ENCODE measurements around the gene ANKRD55.
"Not testable (repeated sequence)": the region's sequence is repeated elsewhere in the genome, so short reads cannot be mapped to it uniquely, and the experiment has no call there.

ANKRD55 gene

DNA sequence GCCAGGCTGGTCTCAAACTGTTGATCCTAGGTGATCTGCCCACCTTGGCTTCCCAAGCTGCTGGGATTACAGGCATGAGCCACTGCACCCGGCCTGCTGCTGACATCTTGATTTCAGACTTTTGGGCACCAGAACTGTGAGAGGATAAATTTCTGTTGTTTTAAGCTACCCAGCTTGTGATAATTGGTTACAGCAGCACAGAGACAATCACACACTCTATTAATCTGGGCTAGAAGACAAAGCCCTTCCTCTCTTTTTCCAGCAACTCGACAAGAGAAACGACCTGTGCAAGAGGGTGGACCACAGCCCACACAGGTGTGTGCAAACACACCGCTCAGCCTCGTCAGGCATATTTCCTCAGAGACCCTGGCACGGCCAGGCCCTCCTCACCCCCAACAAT is 4.5 kb downstream of the ANKRD55 start:
- H3K27me3 ChIP-seq (ENCODE audit: control insufficient read depth in 1 of 2, insufficient read depth in 2 of 2, low read length in 2 of 2), result peaks cover 0 to 5% of the 10 kb centered on the region in 2 donors
- H3K36me3 ChIP-seq (ENCODE audit: insufficient read depth, low read length), result no peaks in the 10 kb centered on the region
- no peaks in the 10 kb centered on the region for H3K9me3 ChIP-seq (ENCODE audit: low read length)
- no peaks in the 10 kb centered on the region for H3K4me1 ChIP-seq (ENCODE audit: insufficient read depth, low read length)
- H3K27ac ChIP-seq (ENCODE audit: low read depth, low read length), result no peak overlapping the region
- no peak overlapping the region for H3K9ac ChIP-seq (ENCODE audit: low read length)
- no peak overlapping the region for H3K4me3 ChIP-seq (ENCODE audit: low read depth in 1 of 2, low read length in 2 of 2)

DNA sequence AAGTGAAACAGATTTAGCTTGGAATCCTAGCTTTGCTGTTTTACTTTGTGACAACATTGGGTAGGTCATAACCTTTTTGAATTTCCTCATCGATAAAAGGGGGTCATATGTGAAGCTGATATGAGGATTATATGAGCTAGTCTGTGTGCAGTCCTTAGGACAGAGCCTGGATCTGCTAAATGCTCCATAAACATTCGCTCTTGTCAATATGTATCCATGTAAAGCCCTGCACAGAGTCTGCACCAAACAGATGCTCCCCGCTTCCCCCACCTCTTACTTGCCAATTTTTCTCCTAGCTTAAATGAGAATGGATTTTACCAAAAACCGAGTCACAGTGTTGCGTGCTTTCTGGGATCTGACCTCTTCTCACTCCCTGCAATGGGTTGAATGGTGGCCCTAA is 5.4 kb downstream of the ANKRD55 start:
- H3K9me3 ChIP-seq (ENCODE audit: low read length), result no peaks in the 10 kb centered on the region
- no peak overlapping the region for H3K4me3 ChIP-seq (ENCODE audit: low read depth in 1 of 2, low read length in 2 of 2)
- no peaks in the 10 kb centered on the region for H3K4me1 ChIP-seq (ENCODE audit: insufficient read depth, low read length)
- H3K27me3 ChIP-seq (ENCODE audit: control insufficient read depth in 1 of 2, insufficient read depth in 2 of 2, low read length in 2 of 2), result no peaks in the 10 kb centered on the region
- H3K36me3 ChIP-seq (ENCODE audit: insufficient read depth, low read length), result no peaks in the 10 kb centered on the region
- H3K27ac ChIP-seq (ENCODE audit: low read depth, low read length), result no peak overlapping the region
- H3K9ac ChIP-seq (ENCODE audit: low read length), result no peak overlapping the region

DNA sequence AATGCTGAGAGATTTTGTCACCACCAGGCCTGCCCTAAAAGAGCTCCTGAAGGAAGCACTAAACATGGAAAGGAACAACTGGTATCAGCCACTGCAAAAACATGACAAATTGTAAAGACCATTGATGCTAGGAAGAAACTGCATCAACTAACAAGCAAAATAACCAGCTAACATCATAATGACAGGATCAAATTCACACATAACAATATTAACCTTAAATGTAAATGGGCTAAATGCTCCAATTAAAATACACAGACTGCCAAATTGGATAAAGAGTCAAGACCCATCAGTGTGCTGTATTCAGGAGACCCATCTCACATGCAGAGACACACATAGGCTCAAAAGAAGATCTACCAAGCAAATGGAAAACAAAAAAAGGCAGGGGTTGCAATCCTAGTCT is 9.8 kb downstream of the ANKRD55 start:
- H3K27me3 ChIP-seq (ENCODE audit: control insufficient read depth in 1 of 2, insufficient read depth in 2 of 2, low read length in 2 of 2); H3K36me3 ChIP-seq (ENCODE audit: insufficient read depth, low read length); H3K9me3 ChIP-seq (ENCODE audit: low read length): not testable (repeated sequence)

DNA sequence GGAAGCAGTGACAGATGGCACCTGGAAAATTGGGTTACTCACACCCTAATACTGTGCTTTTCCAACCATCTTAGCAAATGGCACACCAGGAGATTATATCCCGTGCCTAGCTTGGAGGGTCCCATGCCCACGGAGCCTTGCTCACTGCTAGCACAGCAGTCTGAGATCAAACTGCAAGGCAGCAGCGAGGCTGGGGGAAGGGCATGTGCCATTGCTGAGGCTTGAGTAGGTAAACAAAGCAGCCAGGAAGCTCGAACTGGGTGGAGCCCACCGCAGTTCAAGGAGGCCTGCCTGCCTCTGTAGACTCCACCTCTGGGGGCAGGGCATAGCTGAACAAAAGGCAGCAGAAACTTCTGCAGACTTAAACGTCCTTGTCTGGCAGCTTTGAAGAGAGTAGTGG is 11.5 kb downstream of the ANKRD55 start:
- not testable (repeated sequence) for H3K27ac ChIP-seq (ENCODE audit: low read depth, low read length); H3K36me3 ChIP-seq (ENCODE audit: insufficient read depth, low read length); H3K4me1 ChIP-seq (ENCODE audit: insufficient read depth, low read length); H3K9me3 ChIP-seq (ENCODE audit: low read length); H3K9ac ChIP-seq (ENCODE audit: low read length); H3K27me3 ChIP-seq (ENCODE audit: control insufficient read depth in 1 of 2, insufficient read depth in 2 of 2, low read length in 2 of 2); H3K4me3 ChIP-seq (ENCODE audit: low read depth in 1 of 2, low read length in 2 of 2)

More for the DNA sequence above, 9.8 kb downstream of the ANKRD55 start:
- H3K4me3 ChIP-seq (ENCODE audit: low read depth in 1 of 2, low read length in 2 of 2); H3K4me1 ChIP-seq (ENCODE audit: insufficient read depth, low read length); H3K27ac ChIP-seq (ENCODE audit: low read depth, low read length); H3K9ac ChIP-seq (ENCODE audit: low read length): not testable (repeated sequence)

DNA sequence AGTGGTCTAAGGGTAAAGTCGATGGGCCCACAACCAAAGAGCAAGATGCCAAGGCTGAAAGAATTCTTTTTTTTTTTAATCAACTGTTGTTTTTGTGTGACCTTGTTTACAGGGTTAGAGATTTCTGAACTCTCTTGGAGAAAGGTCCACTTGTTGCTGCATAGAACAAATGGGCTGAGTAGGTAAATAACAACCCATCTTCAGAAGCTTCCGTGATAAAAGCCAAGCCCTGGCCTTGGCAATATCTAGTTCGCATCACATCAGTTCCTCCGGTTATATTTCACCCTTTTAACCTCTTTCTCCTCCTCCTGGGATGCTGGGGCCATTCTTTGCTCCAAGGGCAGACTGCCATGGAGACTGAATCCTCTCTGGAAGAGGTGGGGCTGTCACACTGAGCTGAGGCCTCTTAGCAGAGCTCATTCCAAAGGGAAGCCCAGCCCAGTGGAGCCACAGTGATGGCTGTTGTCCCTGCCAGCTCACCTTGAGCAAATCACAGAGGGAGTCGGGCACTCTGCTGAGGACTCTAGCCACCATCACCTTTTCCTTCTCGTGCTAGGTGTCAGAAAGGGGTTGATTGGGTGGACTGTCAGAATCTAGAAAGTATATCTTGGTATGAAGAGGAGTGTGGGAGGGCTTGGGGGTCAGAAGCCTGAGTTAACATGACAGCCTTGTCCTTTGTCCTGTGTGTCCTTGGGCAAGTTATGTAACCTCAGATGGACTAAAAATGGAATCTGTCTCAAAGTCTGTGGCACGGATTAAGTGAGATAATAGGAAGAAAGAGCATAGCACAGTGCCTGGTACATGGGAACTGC is 17.9 kb downstream of the ANKRD55 start:
- Histone ChIP-seq H3K9ac (ENCODE audit: low read length) (no peak overlapping the region), H3K36me3 (ENCODE audit: insufficient read depth, low read length) (no peaks in the 10 kb centered on the region), H3K9me3 (ENCODE audit: low read length) (no peaks in the 10 kb centered on the region), H3K27me3 (ENCODE audit: control insufficient read depth in 1 of 2, insufficient read depth in 2 of 2, low read length in 2 of 2) (no peaks in the 10 kb centered on the region), H3K4me1 (ENCODE audit: insufficient read depth, low read length) (no peaks in the 10 kb centered on the region), H3K4me3 (ENCODE audit: low read depth in 1 of 2, low read length in 2 of 2) (no peak overlapping the region), H3K27ac (ENCODE audit: low read depth, low read length) (no peak overlapping the region)

- H3K9ac ChIP-seq (ENCODE audit: low read length); H3K9me3 ChIP-seq (ENCODE audit: low read length); H3K4me3 ChIP-seq (ENCODE audit: low read depth in 1 of 2, low read length in 2 of 2); H3K36me3 ChIP-seq (ENCODE audit: insufficient read depth, low read length); H3K4me1 ChIP-seq (ENCODE audit: insufficient read depth, low read length); H3K27ac ChIP-seq (ENCODE audit: low read depth, low read length); H3K27me3 ChIP-seq (ENCODE audit: control insufficient read depth in 1 of 2, insufficient read depth in 2 of 2, low read length in 2 of 2): not testable (repeated sequence)
Measured at GRCh38 chr5:56213886-56214535, 19.1 kb downstream of the ANKRD55 start.

DNA sequence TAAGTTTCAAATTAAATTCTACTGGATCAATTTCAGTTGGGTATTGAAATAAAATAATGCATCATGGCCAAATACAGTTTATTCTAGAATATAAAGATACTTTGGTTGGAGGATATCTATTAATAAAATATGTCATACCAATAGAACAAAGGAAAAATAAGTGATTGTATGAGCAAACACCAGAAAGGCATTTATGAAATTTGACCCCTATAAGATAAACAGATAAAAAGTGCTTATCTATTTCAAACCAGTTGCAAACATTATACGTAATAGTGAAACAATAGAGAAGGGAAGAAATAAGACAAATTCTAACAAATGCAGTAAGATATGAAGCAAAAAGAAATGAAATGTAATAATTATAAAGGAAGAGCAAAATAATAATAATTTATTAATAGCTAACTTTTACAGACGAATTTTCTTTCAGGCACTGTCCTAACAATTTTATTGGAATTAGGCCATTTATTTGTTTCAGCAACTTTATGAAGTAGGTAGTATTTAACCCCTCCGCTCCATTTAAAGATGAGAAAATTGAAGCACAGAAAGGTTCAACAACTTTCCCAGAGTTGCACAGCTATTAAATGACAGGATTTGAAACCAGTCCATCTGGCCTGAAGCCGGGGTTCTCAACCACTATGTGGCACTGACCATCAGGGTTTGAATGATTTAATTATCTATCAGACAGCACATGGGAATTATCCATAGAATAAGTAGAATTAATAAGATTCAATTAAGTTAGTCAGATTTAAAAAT is 20.8 kb downstream of the ANKRD55 start:
- Histone ChIP-seq H3K9ac (ENCODE audit: low read length) (no peak overlapping the region), H3K4me1 (ENCODE audit: insufficient read depth, low read length) (no peaks in the 10 kb centered on the region), H3K27me3 (ENCODE audit: control insufficient read depth in 1 of 2, insufficient read depth in 2 of 2, low read length in 2 of 2) (no peaks in the 10 kb centered on the region), H3K27ac (ENCODE audit: low read depth, low read length) (no peak overlapping the region), H3K4me3 (ENCODE audit: low read depth in 1 of 2, low read length in 2 of 2) (no peak overlapping the region), H3K9me3 (ENCODE audit: low read length) (no peaks in the 10 kb centered on the region), H3K36me3 (ENCODE audit: insufficient read depth, low read length) (no peaks in the 10 kb centered on the region)

- no peaks in the 10 kb centered on the region for H3K27me3 ChIP-seq (ENCODE audit: control insufficient read depth in 1 of 2, insufficient read depth in 2 of 2, low read length in 2 of 2)
- H3K9me3 ChIP-seq (ENCODE audit: low read length), result no peaks in the 10 kb centered on the region
- no peak overlapping the region for H3K9ac ChIP-seq (ENCODE audit: low read length)
- H3K4me1 ChIP-seq (ENCODE audit: insufficient read depth, low read length), result no peaks in the 10 kb centered on the region
- H3K4me3 ChIP-seq (ENCODE audit: low read depth in 1 of 2, low read length in 2 of 2), result no peak overlapping the region
- no peak overlapping the region for H3K27ac ChIP-seq (ENCODE audit: low read depth, low read length)
- no peaks in the 10 kb centered on the region for H3K36me3 ChIP-seq (ENCODE audit: insufficient read depth, low read length)
Measured at GRCh38 chr5:56211298-56211865, 21.7 kb downstream of the ANKRD55 start.

GRCh38 chr5:56208681-56209080 is 24.4 kb downstream of the ANKRD55 start:
- no peaks in the 10 kb centered on the region for H3K4me1 ChIP-seq (ENCODE audit: insufficient read depth, low read length)
- no peak overlapping the region for H3K4me3 ChIP-seq (ENCODE audit: low read depth in 1 of 2, low read length in 2 of 2)
- no peaks in the 10 kb centered on the region for H3K27me3 ChIP-seq (ENCODE audit: control insufficient read depth in 1 of 2, insufficient read depth in 2 of 2, low read length in 2 of 2)
- no peak overlapping the region for H3K9ac ChIP-seq (ENCODE audit: low read length)
- H3K27ac ChIP-seq (ENCODE audit: low read depth, low read length), result no peak overlapping the region
- H3K9me3 ChIP-seq (ENCODE audit: low read length), result no peaks in the 10 kb centered on the region
- no peaks in the 10 kb centered on the region for H3K36me3 ChIP-seq (ENCODE audit: insufficient read depth, low read length)

DNA sequence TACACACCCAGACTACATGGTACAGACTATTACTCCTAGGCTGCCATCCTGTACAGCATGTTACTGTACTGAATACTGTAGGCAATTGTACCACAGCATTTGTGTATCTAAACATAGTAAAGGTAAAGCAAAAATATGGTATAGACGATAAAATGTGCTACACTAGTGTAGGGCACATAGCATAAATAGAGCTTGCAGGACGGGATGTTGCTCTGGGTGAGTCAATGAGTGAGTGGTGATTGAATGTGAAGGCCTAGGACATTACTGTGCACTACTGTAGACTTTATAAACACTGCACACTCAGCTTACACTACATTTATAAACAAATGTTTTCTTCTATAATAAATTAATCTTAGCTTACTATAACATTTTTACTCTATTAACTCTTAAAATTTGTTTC is 25.6 kb downstream of the ANKRD55 start:
- Histone ChIP-seq H3K36me3 (ENCODE audit: insufficient read depth, low read length) (no peaks in the 10 kb centered on the region), H3K27ac (ENCODE audit: low read depth, low read length) (no peak overlapping the region), H3K4me1 (ENCODE audit: insufficient read depth, low read length) (no peaks in the 10 kb centered on the region), H3K27me3 (ENCODE audit: control insufficient read depth in 1 of 2, insufficient read depth in 2 of 2, low read length in 2 of 2) (no peaks in the 10 kb centered on the region), H3K9ac (ENCODE audit: low read length) (no peak overlapping the region), H3K9me3 (ENCODE audit: low read length) (no peaks in the 10 kb centered on the region), H3K4me3 (ENCODE audit: low read depth in 1 of 2, low read length in 2 of 2) (no peak overlapping the region)

DNA sequence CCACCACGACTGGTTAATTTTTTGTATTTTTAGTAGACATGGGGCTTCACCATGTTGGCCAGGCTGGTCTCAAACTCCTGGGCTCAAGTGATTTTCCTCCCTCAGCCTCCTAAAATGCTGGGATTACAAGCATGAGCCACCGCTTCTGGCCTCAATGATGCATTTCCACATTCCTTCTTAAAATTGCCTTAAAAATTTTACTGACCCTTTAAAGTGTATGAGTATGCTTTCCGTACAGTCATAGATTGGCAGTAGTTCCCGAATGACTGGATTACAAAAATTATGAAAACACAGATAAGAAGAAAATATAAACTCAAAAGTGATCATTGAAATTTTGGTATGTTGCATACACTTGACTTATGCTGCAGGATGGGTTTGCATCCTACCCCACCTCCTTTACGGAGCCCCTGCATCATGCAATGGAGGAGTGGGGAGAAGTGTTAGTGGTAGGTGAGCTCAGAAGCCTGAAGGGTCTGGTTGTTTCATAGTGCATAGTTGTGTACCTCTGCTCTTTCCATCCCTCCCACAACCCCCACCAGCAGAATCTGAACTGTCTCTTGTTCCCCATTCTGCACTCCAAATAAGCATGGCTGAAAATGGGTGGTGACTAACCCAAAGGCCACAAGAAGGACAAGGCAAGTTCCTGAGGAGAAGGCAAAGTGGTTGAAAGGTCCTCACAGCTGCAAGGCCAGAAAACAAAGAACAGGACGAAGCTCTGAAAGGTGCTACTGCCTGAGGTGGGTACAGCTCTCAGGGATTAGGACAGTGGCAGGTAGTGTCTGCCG is 26.8 kb downstream of the ANKRD55 start:
- Histone ChIP-seq H3K4me1 (ENCODE audit: insufficient read depth, low read length) (no peaks in the 10 kb centered on the region), H3K27ac (ENCODE audit: low read depth, low read length) (no peak overlapping the region), H3K27me3 (ENCODE audit: control insufficient read depth in 1 of 2, insufficient read depth in 2 of 2, low read length in 2 of 2) (no peaks in the 10 kb centered on the region), H3K36me3 (ENCODE audit: insufficient read depth, low read length) (no peaks in the 10 kb centered on the region), H3K9me3 (ENCODE audit: low read length) (no peaks in the 10 kb centered on the region), H3K4me3 (ENCODE audit: low read depth in 1 of 2, low read length in 2 of 2) (no peak overlapping the region), H3K9ac (ENCODE audit: low read length) (no peak overlapping the region)

Measured in muscle layer of colon (tissue), 2 donors.